ENCODE data around the gene NMB. TPM values are rescaled to one million over a fixed set of nuclear protein-coding genes. Genes with fewer than 3 reads are reported as not detected.

The NMB gene
- total RNA-seq = 1 to 10 TPM; 2.1 to 4.6 (median 3.9) TPM

GRCh38 chr15:84658080-84658787, at the start of gene NMB:
Gene NMB (minus strand): TSS chr15:84658199. CDS start chr15:84658152, 47 bp downstream.
- H3K27me3 ChIP-seq = no peaks in the 10 kb centered on the region
- WGBS, 2 donors (ENCODE audit: low coverage in 1 of 2) = 0% methylated on average over 1 to 13 of the region's 61 CpGs
- peak within 1 kb of the TSS; percentile 45 to 90 (median 85) for H3K27ac ChIP-seq
- peak; percentile 77 for ATAC-seq
- TF ChIP-seq POLR2AphosphoS5 (IDR thresholded peaks at IDR 0.05) (no peak), EP300 (IDR thresholded peaks at IDR 0.05) (no peak), POLR2A (IDR thresholded peaks at IDR 0.05) (no peak), CTCF (IDR thresholded peaks at IDR 0.05) (peak in 3 of 4 experiments; percentile 59 to 82 (median 69))
- H3K4me1 ChIP-seq = peaks cover 0 to 38% (median 13%) of the 10 kb centered on the region in 3 donors
- H3K4me3 ChIP-seq = peak within 1 kb of the TSS; percentile 52 to 65
- no peaks in the 10 kb centered on the region for H3K9me3 ChIP-seq
- no peaks in the 10 kb centered on the region for H3K36me3 ChIP-seq

DNA sequence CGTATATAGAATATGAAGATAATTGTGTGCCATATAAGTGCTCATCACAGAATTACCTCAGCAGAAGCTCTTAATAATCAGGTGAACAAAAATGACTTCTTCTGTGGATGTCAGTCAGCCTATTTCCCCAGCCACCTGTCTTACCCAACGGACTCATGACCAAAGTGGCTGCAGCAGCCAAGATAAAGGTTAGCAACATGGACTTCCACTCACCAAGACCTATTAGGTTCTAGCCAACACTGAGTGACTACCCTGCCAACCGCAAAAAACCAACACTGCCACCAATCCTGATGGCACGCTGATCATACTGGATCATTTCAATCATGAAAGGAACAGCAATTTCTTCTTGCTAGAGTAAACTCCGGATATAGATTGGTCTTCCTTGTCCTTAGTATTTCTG, 45.8 kb upstream of the NMB start:
- H3K36me3 ChIP-seq = no peaks in the 10 kb centered on the region
- no peak overlapping the region for H3K4me3 ChIP-seq
- 88 to 93% methylated on average over 4 of the region's 5 CpGs for WGBS, 2 donors (ENCODE audit: low coverage in 1 of 2)
- no peaks in the 10 kb centered on the region for H3K27me3 ChIP-seq
- H3K4me1 ChIP-seq = peaks cover 3 to 46% (median 7%) of the 10 kb centered on the region in 3 donors
- no peak for ATAC-seq
- no peak for TF ChIP-seq CTCF (IDR thresholded peaks at IDR 0.05)
- TF ChIP-seq POLR2A (IDR thresholded peaks at IDR 0.05) = no peak
- TF ChIP-seq POLR2AphosphoS5 (IDR thresholded peaks at IDR 0.05) = no peak
- TF ChIP-seq EP300 (IDR thresholded peaks at IDR 0.05) = no peak
- no peaks in the 10 kb centered on the region for H3K9me3 ChIP-seq
- H3K27ac ChIP-seq = no peak overlapping the region

- TF ChIP-seq POLR2A (IDR thresholded peaks at IDR 0.05) (no peak), EP300 (IDR thresholded peaks at IDR 0.05) (no peak), POLR2AphosphoS5 (IDR thresholded peaks at IDR 0.05) (peak; percentile 30), CTCF (IDR thresholded peaks at IDR 0.05) (no peak)
- WGBS, 2 donors (ENCODE audit: low coverage in 1 of 2) = 11 to 16% methylated on average over 2 to 4 of the region's 4 CpGs
- no peaks in the 10 kb centered on the region for H3K9me3 ChIP-seq
- no peaks in the 10 kb centered on the region for H3K27me3 ChIP-seq
- H3K27ac ChIP-seq = peak overlapping the region in 3 of 4 donors; percentile 24 to 58 (median 56)
- no peaks in the 10 kb centered on the region for H3K36me3 ChIP-seq
- ATAC-seq = peak; percentile 77
- H3K4me3 ChIP-seq = no peak overlapping the region
- H3K4me1 ChIP-seq = peaks cover 3 to 49% (median 7%) of the 10 kb centered on the region in 3 donors
These were observed 45.0 kb upstream of the NMB start for GRCh38 chr15:84702961-84703482.

- 80 to 97% methylated on average over 3 to 6 of the region's 8 CpGs for WGBS, 2 donors (ENCODE audit: low coverage in 1 of 2)
- TF ChIP-seq POLR2AphosphoS5 (IDR thresholded peaks at IDR 0.05) (no peak), EP300 (IDR thresholded peaks at IDR 0.05) (no peak), CTCF (IDR thresholded peaks at IDR 0.05) (no peak), POLR2A (IDR thresholded peaks at IDR 0.05) (no peak)
- no peak for ATAC-seq
These were observed 41.7 kb upstream of the NMB start for GRCh38 chr15:84699538-84700191.

More at GRCh38 chr15:84699538-84700191, 41.7 kb upstream of the NMB start:
- H3K36me3 ChIP-seq = no peaks in the 10 kb centered on the region
- H3K9me3 ChIP-seq = no peaks in the 10 kb centered on the region
- peaks cover 3 to 37% (median 7%) of the 10 kb centered on the region in 3 donors for H3K4me1 ChIP-seq
- H3K4me3 ChIP-seq = no peak overlapping the region
- no peaks in the 10 kb centered on the region for H3K27me3 ChIP-seq
- no peak overlapping the region for H3K27ac ChIP-seq

Data from gastroesophageal sphincter (tissue), 4 donors.